HG03135 (cell line): ENCODE results near the gene TRPC3.
"Not testable (repeated sequence)": the region's sequence is repeated elsewhere in the genome, so short reads cannot be mapped to it uniquely, and the experiment has no call there.

Source experiments
- ATAC-seq: cut with Tn5 transposase; IDR thresholded peaks from one replicate; pipeline ENCODE4 v1.9.1; 2021; ENCODE audit warnings: mild to moderate bottlenecking, moderate library complexity; ENCODE audit not compliant: unreplicated experiment

Gene TRPC3

GRCh38 chr4:121950212-121950679 lies 1.6 kb downstream of the TRPC3 start:
- ATAC-seq: peak; percentile 84

GRCh38 chr4:121946644-121947043 lies 5.2 kb downstream of the TRPC3 start:
- ATAC-seq: no peak

- ATAC-seq: no peak
Observed at GRCh38 chr4:121943941-121944340, 7.9 kb downstream of the TRPC3 start.

GRCh38 chr4:121939690-121940089 lies 12.2 kb downstream of the TRPC3 start:
- ATAC-seq: no peak

GRCh38 chr4:121938282-121939092 lies 13.4 kb downstream of the TRPC3 start:
- ATAC-seq: no peak

- no peak for ATAC-seq
Observed at GRCh38 chr4:121936101-121936500, 15.8 kb downstream of the TRPC3 start.

GRCh38 chr4:121934635-121935034 lies 17.2 kb downstream of the TRPC3 start:
- no peak for ATAC-seq

GRCh38 chr4:121932212-121932974 lies 19.5 kb downstream of the TRPC3 start:
- no peak for ATAC-seq

GRCh38 chr4:121930304-121930703 lies 21.6 kb downstream of the TRPC3 start:
- no peak for ATAC-seq

- no peak for ATAC-seq
Observed at GRCh38 chr4:121927948-121928347, 23.9 kb downstream of the TRPC3 start.

GRCh38 chr4:121926490-121926889 lies 25.4 kb downstream of the TRPC3 start:
- not testable (repeated sequence) for ATAC-seq

- ATAC-seq: no peak
Observed at GRCh38 chr4:121923306-121923705, 28.6 kb downstream of the TRPC3 start.

GRCh38 chr4:121913667-121914066 lies 38.2 kb downstream of the TRPC3 start:
- no peak for ATAC-seq

GRCh38 chr4:121908346-121908745 lies 43.5 kb downstream of the TRPC3 start:
- ATAC-seq: no peak

GRCh38 chr4:121900132-121900983 lies 51.5 kb downstream of the TRPC3 start:
- ATAC-seq: peak; percentile 77

GRCh38 chr4:121898150-121898549 lies 53.7 kb downstream of the TRPC3 start:
- ATAC-seq: no peak

GRCh38 chr4:121888134-121888533 lies 63.7 kb downstream of the TRPC3 start:
- ATAC-seq: no peak

GRCh38 chr4:121885115-121885514 lies 66.7 kb downstream of the TRPC3 start:
- no peak for ATAC-seq

- no peak for ATAC-seq
Observed at GRCh38 chr4:121881158-121881557, 70.7 kb downstream of the TRPC3 start.

GRCh38 chr4:121879135-121879534 lies 72.7 kb downstream of the TRPC3 start:
- ATAC-seq: no peak
